Activated T-helper 1 cell treated with anti-CD3 and anti-CD28 coated beads, Interleukin-12 subunit alpha, Interleukin-12 subunit beta, Interleukin-2, Interleukin-4 antibody, amounts not matched to agents 30 ng/mL and 10 ng/mL and 1 ng/mL, durations not matched to agents 14 hours and 24 hours and 36 hours (primary cell): ENCODE results near the gene DHRS3. TPM values are rescaled to one million over a fixed set of nuclear protein-coding genes. Genes with fewer than 3 reads are reported as not detected.
"Not testable (repeated sequence)": the region's sequence is repeated elsewhere in the genome, so short reads cannot be mapped to it uniquely, and the experiment has no call there.

Experiments used
- DNase-seq: peaks from one replicate; pipeline ENCODE4 v3.0.0; 2021; ENCODE audit warnings: low spot score
- H3K27ac Mint-ChIP-seq: one replicate; pipeline ENCODE4 v1.8.0; 2021; ENCODE audit warnings: mild to moderate bottlenecking, mixed read lengths
- H3K27me3 Mint-ChIP-seq: one replicate; pipeline ENCODE4 v1.8.0; 2022; ENCODE audit warnings: mild to moderate bottlenecking, moderate library complexity, mixed read lengths; ENCODE audit not compliant: insufficient read depth
- H3K36me3 Mint-ChIP-seq: one replicate; pipeline ENCODE4 v1.8.0; 2021; ENCODE audit warnings: low read depth, mixed read lengths
- H3K4me1 Mint-ChIP-seq: one replicate; pipeline ENCODE4 v1.8.0; 2021; ENCODE audit warnings: low read depth, mixed read lengths
- H3K4me3 Mint-ChIP-seq: one replicate; pipeline ENCODE4 v1.8.0; 2021; ENCODE audit warnings: mild to moderate bottlenecking, moderate library complexity, mixed read lengths
- H3K9me3 Mint-ChIP-seq: one replicate; pipeline ENCODE4 v1.8.0; 2021; ENCODE audit warnings: mixed read lengths
- intact Hi-C: fragments of 100-400 bp; cut with micrococcal nuclease; formaldehyde crosslinking; loops from one replicate; pipeline ENCODE4 v1.15.1; 2024
- total RNA-seq: library from RNA; stranded (reverse); gene quantifications from 2 replicates; pipeline ENCODE4 v1.2.3, GENCODE V29; 2022

DHRS3 gene
- total RNA-seq, 1 donor from 2014 or later = 111 TPM

DNA sequence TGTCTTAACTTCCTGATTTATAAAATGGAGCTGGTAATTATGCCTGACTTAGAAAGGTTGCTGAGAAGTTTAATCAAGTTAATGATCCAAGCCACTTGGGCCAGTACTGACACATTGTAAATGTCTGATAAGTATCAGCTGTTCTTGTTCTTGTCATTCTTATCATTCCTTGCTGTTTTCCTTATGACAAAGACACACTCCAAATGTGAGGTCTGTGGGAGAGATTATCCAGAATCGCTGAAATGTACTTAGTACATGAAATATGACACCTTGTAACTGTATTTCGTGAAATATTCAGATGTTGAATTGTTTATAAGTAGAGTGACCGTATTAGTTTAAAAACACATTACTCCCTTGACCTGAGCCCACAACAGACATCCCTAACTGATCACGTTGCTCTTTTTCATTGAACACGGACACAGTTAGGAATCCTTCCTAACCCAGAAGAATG is 32.0 kb upstream of the DHRS3 start:
- intact Hi-C loops = no loop called here
- no peak for DNase-seq
- H3K4me3 Mint-ChIP-seq = no peak overlapping the region
- H3K27ac Mint-ChIP-seq = no peak overlapping the region
- no peaks in the 10 kb centered on the region for H3K4me1 Mint-ChIP-seq
- no peaks in the 10 kb centered on the region for H3K9me3 Mint-ChIP-seq
- no peaks in the 10 kb centered on the region for H3K36me3 Mint-ChIP-seq
- peaks cover 10% of the 10 kb centered on the region for H3K27me3 Mint-ChIP-seq

DNA sequence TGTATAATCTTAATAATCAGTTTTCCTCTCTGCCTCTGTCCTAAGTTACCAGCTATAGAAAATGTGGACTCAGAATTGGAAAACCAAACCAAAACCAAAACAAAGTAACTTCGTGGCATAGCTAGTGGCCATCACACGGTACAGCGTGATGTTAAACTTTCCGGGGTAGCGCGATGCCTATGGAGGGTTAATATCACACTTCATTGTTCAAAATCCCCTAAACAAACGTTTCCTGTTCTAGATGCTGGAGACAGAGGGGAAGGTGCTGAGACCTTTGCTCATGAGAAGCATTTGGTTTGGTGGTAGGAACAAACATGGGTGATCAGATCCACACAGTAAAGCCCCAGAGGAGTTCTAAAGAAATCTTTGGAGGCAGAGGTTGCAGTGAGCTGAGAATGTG is 30.7 kb upstream of the DHRS3 start:
- H3K27ac Mint-ChIP-seq = no peak overlapping the region
- H3K4me1 Mint-ChIP-seq = no peaks in the 10 kb centered on the region
- H3K4me3 Mint-ChIP-seq = no peak overlapping the region
- H3K9me3 Mint-ChIP-seq = no peaks in the 10 kb centered on the region
- no peak for DNase-seq
- no peaks in the 10 kb centered on the region for H3K36me3 Mint-ChIP-seq
- peaks cover 18% of the 10 kb centered on the region for H3K27me3 Mint-ChIP-seq
- intact Hi-C loops = no loop called here

DNA sequence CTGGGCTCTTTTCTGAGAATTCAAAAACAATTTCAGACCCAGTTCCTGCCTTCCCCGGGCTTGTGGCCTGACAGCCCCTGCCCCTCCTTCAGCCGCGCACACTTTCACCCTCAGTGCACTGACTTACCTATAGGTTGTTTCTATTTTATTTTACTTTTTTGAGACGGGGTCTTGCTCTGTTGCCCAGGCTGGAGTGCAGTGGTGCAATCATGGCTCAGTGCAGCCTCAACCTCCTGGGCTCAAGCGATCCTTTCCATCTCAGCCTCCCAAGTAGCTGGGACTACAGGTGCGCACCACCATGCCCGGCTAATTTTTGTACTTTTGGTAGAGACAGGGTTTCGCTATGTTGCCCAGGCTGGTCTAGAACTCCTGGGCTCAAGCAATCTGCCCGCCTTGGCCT is 27.4 kb upstream of the DHRS3 start:
- H3K27ac Mint-ChIP-seq, H3K4me3 Mint-ChIP-seq, H3K4me1 Mint-ChIP-seq, H3K36me3 Mint-ChIP-seq, intact Hi-C loops, DNase-seq: not testable (repeated sequence)
- H3K27me3 Mint-ChIP-seq = peaks cover 18% of the 10 kb centered on the region
- peaks cover 21% of the 10 kb centered on the region for H3K9me3 Mint-ChIP-seq

GRCh38 chr1:12644829-12645228 is 26.8 kb upstream of the DHRS3 start:
- DNase-seq = no peak
- intact Hi-C loops = no loop called here
- peaks cover 27% of the 10 kb centered on the region for H3K9me3 Mint-ChIP-seq

DNA sequence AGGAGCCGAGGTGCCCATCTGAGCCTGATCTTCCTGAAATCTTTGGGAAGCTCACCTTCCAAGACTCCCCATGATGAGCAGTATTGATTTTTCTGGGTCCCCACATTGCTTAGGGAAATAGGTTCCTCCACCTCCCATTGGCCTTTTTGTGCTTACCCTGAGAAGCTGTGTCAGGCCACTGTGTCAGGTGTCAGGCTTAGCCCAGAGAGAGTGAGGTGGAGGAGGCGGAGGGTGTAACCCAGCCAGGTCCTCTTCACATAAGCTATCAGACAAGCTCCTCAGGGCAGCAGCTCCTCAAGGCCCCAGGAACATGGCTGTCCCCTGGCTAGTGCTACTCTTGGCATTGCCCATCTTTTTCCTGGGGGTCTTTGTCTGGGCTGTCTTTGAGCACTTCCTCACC is 26.2 kb upstream of the DHRS3 start:
- peaks cover 3% of the 10 kb centered on the region for H3K36me3 Mint-ChIP-seq
- no peaks in the 10 kb centered on the region for H3K4me1 Mint-ChIP-seq
- H3K9me3 Mint-ChIP-seq = peaks cover 33% of the 10 kb centered on the region
- intact Hi-C loops = no loop called here
- H3K4me3 Mint-ChIP-seq = no peak overlapping the region
- peaks cover 18% of the 10 kb centered on the region for H3K27me3 Mint-ChIP-seq
- no peak overlapping the region for H3K27ac Mint-ChIP-seq
- DNase-seq = no peak

More at GRCh38 chr1:12644829-12645228, 26.8 kb upstream of the DHRS3 start:
- H3K36me3 Mint-ChIP-seq = peaks cover 3% of the 10 kb centered on the region
- H3K27ac Mint-ChIP-seq = no peak overlapping the region
- H3K4me1 Mint-ChIP-seq = no peaks in the 10 kb centered on the region
- H3K27me3 Mint-ChIP-seq = peaks cover 18% of the 10 kb centered on the region
- no peak overlapping the region for H3K4me3 Mint-ChIP-seq

DNA sequence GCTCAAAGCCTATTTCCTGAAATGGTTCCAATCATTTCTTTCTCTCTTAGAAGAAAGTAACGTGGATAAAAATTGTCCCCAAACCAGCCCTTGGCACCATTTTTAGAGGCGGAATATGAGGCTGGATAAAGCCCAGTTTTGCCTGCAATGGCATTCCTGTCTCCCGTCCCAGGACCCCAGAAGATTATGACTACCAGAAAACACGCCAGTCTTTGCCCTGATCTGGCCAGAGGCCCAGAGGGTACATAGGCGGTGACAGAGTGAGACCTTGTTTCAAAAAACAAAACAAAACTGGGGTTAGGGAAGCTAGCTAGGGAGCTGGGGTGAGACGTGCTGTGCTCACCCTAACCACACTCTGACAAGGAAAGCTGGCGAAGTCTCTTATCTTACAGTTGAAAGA is 25.8 kb upstream of the DHRS3 start, which contains the start of gene AADACL4:
AADACL4 (plus strand) TSS at position 301 of the 400 bp plus-strand sequence. CDS start 462 bp downstream, outside the sequence.
- Mint-ChIP-seq H3K4me3 (no peak within 1 kb of the TSS), H3K4me1 (no peaks in the 10 kb centered on the region), H3K27me3 (peaks cover 18% of the 10 kb centered on the region), H3K9me3 (peaks cover 36% of the 10 kb centered on the region), H3K36me3 (peaks cover 3% of the 10 kb centered on the region), H3K27ac (no peak within 1 kb of the TSS)
- intact Hi-C loops = no loop called here
- no peak for DNase-seq

- intact Hi-C loops = no loop called here
- Mint-ChIP-seq H3K4me1 (no peaks in the 10 kb centered on the region), H3K27me3 (peaks cover 18% of the 10 kb centered on the region), H3K4me3 (no peak overlapping the region), H3K36me3 (peaks cover 3% of the 10 kb centered on the region), H3K9me3 (peaks cover 43% of the 10 kb centered on the region), H3K27ac (no peak overlapping the region)
- no peak for DNase-seq
Measured at GRCh38 chr1:12643079-12643478, 25.1 kb upstream of the DHRS3 start.

DNA sequence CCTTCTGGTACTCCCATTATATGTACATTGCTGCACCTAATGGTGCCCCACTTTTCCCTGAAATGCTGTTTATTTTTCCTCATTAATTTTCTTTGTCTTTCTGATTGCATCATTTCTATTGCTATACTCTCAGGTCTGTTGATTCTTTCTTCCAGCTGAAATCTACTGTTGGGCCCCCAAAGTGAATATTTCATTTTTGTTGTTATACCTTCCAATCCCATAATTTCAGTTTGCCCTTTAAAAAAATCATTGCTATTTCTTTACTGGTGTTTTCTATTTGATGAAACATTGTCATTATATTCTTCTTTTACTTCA is 22.9 kb upstream of the DHRS3 start:
- Mint-ChIP-seq H3K4me1 (no peaks in the 10 kb centered on the region), H3K36me3 (peaks cover 3% of the 10 kb centered on the region), H3K27ac (no peak overlapping the region), H3K9me3 (peaks cover 48% of the 10 kb centered on the region), H3K27me3 (peaks cover 10% of the 10 kb centered on the region), H3K4me3 (no peak overlapping the region)
- no peak for DNase-seq
- intact Hi-C loops = no loop called here

GRCh38 chr1:12640237-12640957 is 22.4 kb upstream of the DHRS3 start:
- Mint-ChIP-seq H3K27me3 (peaks cover 10% of the 10 kb centered on the region), H3K27ac (no peak overlapping the region), H3K9me3 (peaks cover 48% of the 10 kb centered on the region), H3K36me3 (peaks cover 3% of the 10 kb centered on the region), H3K4me3 (no peak overlapping the region), H3K4me1 (no peaks in the 10 kb centered on the region)
- DNase-seq = no peak
- intact Hi-C loops = no loop called here

DNA sequence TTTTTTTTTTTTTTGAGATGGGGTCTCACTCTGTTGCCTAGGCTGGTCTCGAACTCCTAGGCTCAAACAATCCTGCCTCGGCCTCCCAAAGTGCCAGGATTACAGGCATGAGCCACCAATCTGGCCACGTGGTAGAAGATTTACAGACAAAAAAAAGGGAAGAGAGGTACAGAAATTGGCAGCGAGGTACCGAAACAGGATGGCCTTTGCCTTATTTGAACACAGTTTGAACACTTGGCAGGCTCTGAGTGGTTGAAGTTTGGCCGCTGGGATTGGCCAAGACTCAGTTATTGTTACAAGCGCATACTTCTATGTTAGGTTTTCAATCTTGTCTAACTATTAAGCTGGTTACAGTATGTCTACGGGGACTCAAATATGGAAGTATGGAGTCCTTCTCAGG is 19.7 kb upstream of the DHRS3 start:
- peaks cover 45% of the 10 kb centered on the region for H3K9me3 Mint-ChIP-seq
- H3K36me3 Mint-ChIP-seq = peaks cover 3% of the 10 kb centered on the region
- peaks cover 7% of the 10 kb centered on the region for H3K4me1 Mint-ChIP-seq
- peaks cover 2% of the 10 kb centered on the region for H3K27me3 Mint-ChIP-seq
- no peak for DNase-seq
- H3K4me3 Mint-ChIP-seq = no peak overlapping the region
- intact Hi-C loops = no loop called here
- H3K27ac Mint-ChIP-seq = no peak overlapping the region

DNA sequence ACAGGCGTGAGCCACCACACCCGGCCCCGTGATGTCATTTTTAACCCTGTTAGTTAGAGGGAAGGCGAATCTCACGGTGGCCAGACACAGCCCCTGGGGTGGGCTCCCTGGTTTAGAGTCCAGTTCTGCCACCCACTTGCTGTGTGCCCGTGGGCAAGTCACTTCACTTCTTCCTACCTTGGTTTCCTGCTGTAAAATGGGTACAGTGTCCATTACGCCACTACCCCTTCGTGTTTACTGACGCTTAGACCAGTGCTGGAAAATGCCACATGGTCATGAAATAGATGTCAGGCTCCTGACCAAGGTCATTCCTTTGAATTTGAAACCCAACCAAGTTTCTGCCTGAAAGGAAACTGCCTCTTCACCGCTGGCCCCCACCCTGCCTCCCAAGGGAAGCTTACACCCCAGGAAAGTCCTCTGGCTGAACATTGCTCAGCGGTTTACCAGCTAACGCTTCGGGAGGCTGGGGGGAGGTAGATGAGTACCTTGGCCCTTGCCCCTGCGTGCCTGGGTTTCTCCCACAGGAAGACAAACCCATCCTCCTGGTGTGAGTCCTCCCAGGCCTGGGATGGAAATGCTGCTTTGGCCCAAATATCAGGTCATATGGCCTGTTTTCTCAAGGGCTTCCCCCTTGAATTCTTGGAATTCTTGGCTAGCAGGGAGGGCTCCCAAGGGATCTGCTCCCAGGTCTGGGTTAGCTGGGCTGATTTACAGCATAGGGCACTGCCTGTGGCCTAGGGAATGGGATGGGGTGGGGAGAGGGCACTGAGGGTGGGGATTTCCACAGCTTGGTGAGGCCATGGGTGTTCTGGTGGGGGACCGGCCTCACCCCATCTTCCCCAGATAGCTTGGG is 18.3 kb upstream of the DHRS3 start:
- DNase-seq = no peak
- peaks cover 5% of the 10 kb centered on the region for H3K27me3 Mint-ChIP-seq
- H3K4me1 Mint-ChIP-seq = peaks cover 14% of the 10 kb centered on the region
- peaks cover 36% of the 10 kb centered on the region for H3K9me3 Mint-ChIP-seq
- intact Hi-C loops = no loop called here
- H3K36me3 Mint-ChIP-seq = peaks cover 3% of the 10 kb centered on the region
- H3K27ac Mint-ChIP-seq = no peak overlapping the region
- H3K4me3 Mint-ChIP-seq = no peak overlapping the region

DNA sequence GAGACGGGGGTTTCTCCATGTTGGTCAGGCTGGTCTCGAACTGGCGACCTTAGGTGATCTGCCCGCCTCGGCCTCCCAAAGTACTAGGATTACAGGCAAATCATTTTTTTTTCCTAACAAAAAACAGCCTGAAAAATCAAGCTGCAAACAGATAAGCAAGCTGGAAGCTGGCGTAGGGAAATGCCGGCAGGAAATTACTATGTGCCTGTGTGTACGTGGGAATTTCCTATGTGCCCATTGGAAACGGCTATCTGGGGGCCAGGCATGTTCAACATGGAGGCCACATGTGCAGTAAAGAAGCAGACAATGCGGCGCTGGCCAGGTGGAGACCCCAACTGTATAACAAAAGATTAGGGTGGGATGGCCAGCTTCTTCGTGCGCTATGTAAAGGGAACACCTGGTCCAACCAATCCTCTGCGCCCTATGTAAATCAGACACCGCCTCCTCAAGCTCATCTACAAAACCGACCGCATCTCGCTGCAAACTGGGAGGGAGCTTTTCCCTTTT is 16.7 kb upstream of the DHRS3 start:
- peaks cover 14% of the 10 kb centered on the region for H3K4me1 Mint-ChIP-seq
- no peak overlapping the region for H3K4me3 Mint-ChIP-seq
- H3K27ac Mint-ChIP-seq = no peak overlapping the region

GRCh38 chr1:12634156-12634555 is 16.1 kb upstream of the DHRS3 start:
- Mint-ChIP-seq H3K36me3 (no peaks in the 10 kb centered on the region), H3K9me3 (peaks cover 14% of the 10 kb centered on the region), H3K27ac (no peak overlapping the region), H3K4me3 (no peak overlapping the region), H3K4me1 (peaks cover 14% of the 10 kb centered on the region), H3K27me3 (peaks cover 4% of the 10 kb centered on the region)
- intact Hi-C loops = no loop called here
- DNase-seq = no peak

More for the DNA sequence above, 16.7 kb upstream of the DHRS3 start:
- peaks cover 20% of the 10 kb centered on the region for H3K9me3 Mint-ChIP-seq
- no peak for DNase-seq
- peaks cover 4% of the 10 kb centered on the region for H3K27me3 Mint-ChIP-seq
- intact Hi-C loops = no loop called here
- H3K36me3 Mint-ChIP-seq = no peaks in the 10 kb centered on the region
